GM06990 (cell line): ENCODE measurements around the gene ZC3H6.

Source experiments
- DNase-seq: peaks from one replicate; pipeline ENCODE4 v3.0.0-alpha.2; 2011; ENCODE audit not compliant: insufficient read length; ENCODE audit errors: extremely low read depth
- H3K27me3 ChIP-seq: replicated peaks from 2 replicates; pipeline ENCODE4 v1.6.0; 2011; ENCODE audit warnings: low read length; ENCODE audit not compliant: control insufficient read depth, insufficient read depth
- H3K36me3 ChIP-seq: 2 replicates; pipeline ENCODE4 v1.5.1; 2011; ENCODE audit warnings: low read length; ENCODE audit not compliant: control insufficient read depth, insufficient read depth
- H3K4me3 ChIP-seq: replicated peaks from 2 replicates; pipeline ENCODE4 v1.5.1; 2011; ENCODE audit warnings: low read depth, mild to moderate bottlenecking, control low read depth, low read length
- TF ChIP-seq, protein P1 (sequence below): IDR thresholded peaks from 2 replicates; pipeline ENCODE4 v1.5.1; 2011; ENCODE audit warnings: low read length, control low read depth, mild to moderate bottlenecking, inconsistent platforms; ENCODE audit not compliant: insufficient read depth, poor library complexity, severe bottlenecking

ZC3H6 gene

GRCh38 chr2:112305132-112305531, 29.7 kb downstream of the ZC3H6 start:
- Histone ChIP-seq H3K27me3 (no peaks in the 10 kb centered on the region), H3K36me3 (no peaks in the 10 kb centered on the region), H3K4me3 (no peak overlapping the region)
- TF ChIP-seq, protein P1, sequence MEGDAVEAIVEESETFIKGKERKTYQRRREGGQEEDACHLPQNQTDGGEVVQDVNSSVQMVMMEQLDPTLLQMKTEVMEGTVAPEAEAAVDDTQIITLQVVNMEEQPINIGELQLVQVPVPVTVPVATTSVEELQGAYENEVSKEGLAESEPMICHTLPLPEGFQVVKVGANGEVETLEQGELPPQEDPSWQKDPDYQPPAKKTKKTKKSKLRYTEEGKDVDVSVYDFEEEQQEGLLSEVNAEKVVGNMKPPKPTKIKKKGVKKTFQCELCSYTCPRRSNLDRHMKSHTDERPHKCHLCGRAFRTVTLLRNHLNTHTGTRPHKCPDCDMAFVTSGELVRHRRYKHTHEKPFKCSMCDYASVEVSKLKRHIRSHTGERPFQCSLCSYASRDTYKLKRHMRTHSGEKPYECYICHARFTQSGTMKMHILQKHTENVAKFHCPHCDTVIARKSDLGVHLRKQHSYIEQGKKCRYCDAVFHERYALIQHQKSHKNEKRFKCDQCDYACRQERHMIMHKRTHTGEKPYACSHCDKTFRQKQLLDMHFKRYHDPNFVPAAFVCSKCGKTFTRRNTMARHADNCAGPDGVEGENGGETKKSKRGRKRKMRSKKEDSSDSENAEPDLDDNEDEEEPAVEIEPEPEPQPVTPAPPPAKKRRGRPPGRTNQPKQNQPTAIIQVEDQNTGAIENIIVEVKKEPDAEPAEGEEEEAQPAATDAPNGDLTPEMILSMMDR, result no peak
- peak; percentile 5 for DNase-seq

GRCh38 chr2:112310906-112311305, 35.5 kb downstream of the ZC3H6 start:
- Histone ChIP-seq H3K27me3 (no peaks in the 10 kb centered on the region), H3K4me3 (no peak overlapping the region), H3K36me3 (no peaks in the 10 kb centered on the region)
- no peak for DNase-seq
- TF ChIP-seq, protein P1, result no peak

DNA sequence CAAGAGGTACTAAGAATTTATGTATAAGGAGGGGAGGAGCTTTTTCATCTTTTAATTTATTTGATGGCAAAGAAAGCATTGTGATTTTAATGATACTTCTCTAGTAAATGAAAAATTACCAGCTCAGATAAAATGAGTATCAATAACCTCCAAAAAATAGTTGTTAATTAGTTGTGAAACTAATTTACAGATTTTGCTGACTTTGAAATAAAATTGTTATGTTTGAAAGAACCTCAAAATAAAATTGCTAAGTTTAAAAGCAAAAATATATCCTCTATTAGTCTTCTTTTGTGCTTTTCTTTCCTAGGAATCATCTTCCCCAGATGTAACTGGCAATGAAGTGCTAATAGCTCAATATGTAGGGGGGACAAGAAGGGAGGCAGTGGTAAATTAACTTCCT, 36.5 kb downstream of the ZC3H6 start:
- TF ChIP-seq, protein P1, result no peak
- no peaks in the 10 kb centered on the region for H3K36me3 ChIP-seq
- DNase-seq, result no peak
- no peaks in the 10 kb centered on the region for H3K27me3 ChIP-seq
- H3K4me3 ChIP-seq, result no peak overlapping the region

- no peak for DNase-seq
- no peaks in the 10 kb centered on the region for H3K36me3 ChIP-seq
- TF ChIP-seq, protein P1, result no peak
- no peak overlapping the region for H3K4me3 ChIP-seq
- H3K27me3 ChIP-seq, result no peaks in the 10 kb centered on the region
These were observed 37.4 kb downstream of the ZC3H6 start for GRCh38 chr2:112312821-112313220.

DNA sequence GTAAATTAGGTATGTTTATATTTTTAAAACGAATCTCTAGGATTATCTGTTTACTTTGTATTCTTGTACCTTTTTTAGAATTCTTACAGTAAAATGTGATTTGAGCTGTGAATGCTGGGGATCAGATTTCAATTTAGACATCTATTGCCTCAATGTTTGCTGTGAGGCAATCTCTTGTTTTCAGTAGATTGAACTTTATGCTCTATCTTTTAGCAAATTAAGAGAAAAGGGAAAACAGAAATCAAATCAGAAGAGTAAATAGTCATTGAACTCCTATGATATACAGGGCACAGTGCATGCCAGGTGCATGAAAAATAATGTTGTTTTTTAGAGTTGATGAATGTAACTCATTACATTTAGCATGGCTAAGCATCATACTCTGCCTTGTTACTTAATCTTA, 39.5 kb downstream of the ZC3H6 start:
- TF ChIP-seq, protein P1, result no peak
- Histone ChIP-seq H3K27me3 (no peaks in the 10 kb centered on the region), H3K36me3 (no peaks in the 10 kb centered on the region), H3K4me3 (no peak overlapping the region)
- no peak for DNase-seq

GRCh38 chr2:112317303-112318158, 42.1 kb downstream of the ZC3H6 start:
- DNase-seq, result no peak
- no peaks in the 10 kb centered on the region for H3K27me3 ChIP-seq
- TF ChIP-seq, protein P1, result no peak
- H3K36me3 ChIP-seq, result no peaks in the 10 kb centered on the region
- H3K4me3 ChIP-seq, result no peak overlapping the region
